SK-N-SH (cell line): ENCODE data around the gene HMX2. TPM values are rescaled to one million over a fixed set of nuclear protein-coding genes. Genes with fewer than 3 reads are reported as not detected.

Source experiments
- CTCF ChIA-PET: fragments of 300-600, 350-600 bp; formaldehyde crosslinking; extraction: SDS; loops from one replicate; lab custom pipeline; 2021; lab: Yijun Ruan, JAX
- POLR2A ChIA-PET: fragments of 350-600 bp; sonication (Branson Sonifier 250); formaldehyde crosslinking; extraction: SDS; loops from one replicate; lab custom pipeline; 2020; ENCODE audit warnings: antibody characterized with exemption, inconsistent platforms; lab: Yijun Ruan, JAX
- DNase-seq: peaks from one replicate; pipeline ENCODE4 v3.0.0; 2012
- H2AFZ ChIP-seq: fragments of 200-600 bp; sonication (generic); 2 replicates; pipeline ENCODE4 v1.8.1; 2016; ENCODE audit warnings: antibody characterized with exemption, mild to moderate bottlenecking, low read depth
- H3F3A ChIP-seq: fragments of 200-600 bp; sonication (generic); replicated peaks from 2 replicates; pipeline ENCODE3; 2016; ENCODE audit warnings: antibody characterized with exemption, mild to moderate bottlenecking; ENCODE audit not compliant: insufficient read depth
- H3K27ac ChIP-seq, 2 experiments: fragments of 200-500 bp in 1 of 2; fragments of 200-600 bp in 1 of 2; sonication (Bioruptor generic) in 1 of 2; sonication (generic), shearing (Covaris generic) in 1 of 2; 2 replicates each; pipeline versions ENCODE4 v1.5.1 to v1.6.1; 2014 to 2016; ENCODE audit warnings: low read depth in 2 of 2, inconsistent platforms in 1 of 2, low read length in 1 of 2, mild to moderate bottlenecking in 1 of 2, mixed read lengths in 1 of 2
- H3K27me3 ChIP-seq: fragments of 200-600 bp; sonication (generic), shearing (Covaris generic); 2 replicates; pipeline ENCODE4 v1.6.1; 2016; ENCODE audit warnings: mixed run types; ENCODE audit not compliant: insufficient read depth
- H3K36me3 ChIP-seq, 2 experiments: fragments of 200-500 bp in 1 of 2; fragments of 200-600 bp in 1 of 2; sonication (Bioruptor generic) in 1 of 2; sonication (generic) in 1 of 2; replicated peaks in 1 of 2; 2 replicates each; pipeline versions ENCODE3 to v1.5.1; 2014 to 2016; ENCODE audit warnings: low read length in 1 of 2, mild to moderate bottlenecking in 1 of 2; ENCODE audit not compliant: insufficient read depth in 2 of 2, control insufficient read depth in 1 of 2
- H3K4me1 ChIP-seq, 2 experiments: fragments of 200-500 bp in 1 of 2; fragments of 200-600 bp in 1 of 2; sonication (Bioruptor generic) in 1 of 2; sonication (generic), shearing (Covaris generic) in 1 of 2; 2 replicates each; pipeline versions ENCODE4 v1.5.1 to v1.6.1; 2014 to 2016; ENCODE audit warnings: low read depth in 1 of 2, low read length in 1 of 2, mixed run types in 1 of 2; ENCODE audit not compliant: insufficient read depth in 2 of 2, control insufficient read depth in 1 of 2
- H3K4me2 ChIP-seq: fragments of 200-600 bp; sonication (generic), shearing (Covaris generic); 2 replicates; pipeline ENCODE4 v1.6.1; 2017; ENCODE audit warnings: mixed run types
- H3K4me3 ChIP-seq, 2 experiments: fragments of 200-500 bp in 1 of 2; fragments of 200-600 bp in 1 of 2; sonication (Bioruptor generic) in 1 of 2; sonication (generic), shearing (Covaris generic) in 1 of 2; 2 replicates each; pipeline versions ENCODE4 v1.5.1 to v1.8.1; 2014 to 2016; ENCODE audit warnings: low read depth in 2 of 2, inconsistent platforms in 1 of 2, low read length in 1 of 2, mild to moderate bottlenecking in 1 of 2, mixed read lengths in 1 of 2, moderate library complexity in 1 of 2
- H3K79me2 ChIP-seq: fragments of 200-600 bp; sonication (generic); 2 replicates; pipeline ENCODE4 v1.8.1; 2017; ENCODE audit warnings: mild to moderate bottlenecking; ENCODE audit not compliant: insufficient read depth
- H3K9ac ChIP-seq: fragments of 200-600 bp; sonication (generic); 2 replicates; pipeline ENCODE4 v1.6.1; 2017; ENCODE audit warnings: mixed run types
- H3K9me2 ChIP-seq: fragments of 200-600 bp; sonication (generic); 2 replicates; pipeline ENCODE4 v1.6.1; 2017; ENCODE audit warnings: mixed run types
- H3K9me3 ChIP-seq: fragments of 200-600 bp; sonication (generic); 2 replicates; pipeline ENCODE4 v1.6.1; 2017; ENCODE audit warnings: mixed run types, mild to moderate bottlenecking, moderate library complexity
- H4K20me1 ChIP-seq: fragments of 200-600 bp; sonication (generic); 2 replicates; pipeline ENCODE4 v1.6.1; 2017; ENCODE audit warnings: mild to moderate bottlenecking, mixed run types; ENCODE audit not compliant: insufficient read depth
- EZH2phosphoT487 ChIP-seq: fragments of 200-600 bp; sonication (generic); IDR thresholded peaks from 2 replicates; pipeline ENCODE4 v1.6.1; 2017; ENCODE audit warnings: low read depth, mixed run types, mild to moderate bottlenecking, antibody characterized with exemption, moderate library complexity, borderline replicate concordance
- FOSL2 ChIP-seq: IDR thresholded peaks from 2 replicates; pipeline ENCODE4 v1.4.0; 2012; ENCODE audit warnings: low read depth, mild to moderate bottlenecking, moderate library complexity, borderline replicate concordance
- JUND ChIP-seq: IDR thresholded peaks from 2 replicates; pipeline ENCODE4 v1.4.0; 2012
- POLR2AphosphoS5 ChIP-seq: IDR thresholded peaks from 2 replicates; pipeline ENCODE4 v1.6.1; 2012; ENCODE audit warnings: low read depth, low read length
- RCOR1 ChIP-seq: fragments of 150-350 bp; IDR thresholded peaks from 2 replicates; pipeline ENCODE4 v1.6.1; 2017; ENCODE audit warnings: antibody characterized with exemption, low read length
- RFX5 ChIP-seq: IDR thresholded peaks from 2 replicates; pipeline ENCODE4 v1.6.1; 2012; ENCODE audit warnings: mild to moderate bottlenecking, improper control_type of control experiment, low read length
- SIN3A ChIP-seq: IDR thresholded peaks from 2 replicates; pipeline ENCODE4 v1.6.1; 2012; ENCODE audit warnings: low read depth, mild to moderate bottlenecking, low read length, moderate library complexity, borderline replicate concordance
- WGBS: methylation state at CpG from one replicate; pipeline ENCODE4 v1.1.6; 2017; ENCODE audit warnings: low lambda C conversion rate; 5-methylcytosine and 5-hydroxymethylcytosine counted together
- polyA plus RNA-seq, 3 experiments: library from polyadenylated mRNA; depleted of rRNA; stranded (reverse); fragments of >200 nt; gene quantifications; 2 replicates each; pipeline ENCODE4 v1.2.3, GENCODE V29; 2012
- TF ChIP-seq, protein P1 (sequence below): IDR thresholded peaks from 2 replicates; pipeline ENCODE4 v1.4.0; 2012; ENCODE audit warnings: low read depth
- TF ChIP-seq, protein P2 (sequence below): IDR thresholded peaks from 2 replicates; pipeline ENCODE4 v1.6.1; 2012; ENCODE audit warnings: mild to moderate bottlenecking, low read depth, low read length, moderate library complexity

HMX2 gene
- polyA plus RNA-seq, 1 of the 3 experiments (the other 2 are of a cell fraction) = not detected

DNA sequence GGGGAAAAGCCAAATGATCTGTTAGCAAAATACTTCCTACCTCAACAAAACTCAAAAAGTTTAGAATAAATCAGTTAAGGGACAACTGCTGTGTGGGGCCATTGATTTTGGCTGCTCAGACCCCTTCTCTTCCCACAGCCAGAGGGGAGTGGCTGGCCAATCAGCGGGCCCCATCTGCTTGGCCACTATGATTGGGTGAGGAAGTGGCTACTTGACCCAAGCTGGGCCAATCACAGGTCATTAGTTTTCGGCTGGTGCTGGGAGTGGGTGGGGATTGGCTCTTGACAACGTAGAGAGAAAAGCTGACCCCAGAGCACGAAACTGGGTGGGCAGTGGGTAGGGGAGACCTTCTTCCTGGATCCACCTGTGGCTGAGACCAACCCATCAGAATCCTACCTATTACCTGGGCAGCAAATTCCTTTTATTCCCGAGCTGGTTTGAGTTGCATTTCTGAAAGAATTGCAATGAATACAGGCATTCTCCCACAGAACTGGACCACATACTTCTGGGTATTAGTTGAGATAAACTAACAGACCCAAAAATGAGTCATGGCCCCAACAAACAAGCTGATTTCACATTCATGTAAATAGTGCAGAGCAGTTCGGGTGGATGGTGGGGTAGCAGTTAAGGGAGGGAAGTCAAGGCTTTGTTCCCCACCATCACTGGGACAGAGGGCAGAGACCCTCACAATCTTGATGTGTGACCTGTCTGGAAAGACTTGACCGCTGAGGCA lies 47.7 kb upstream of the HMX2 start (continued):
- TF ChIP-seq RCOR1 (no peak), SIN3A (no peak), RFX5 (no peak), POLR2AphosphoS5 (no peak), EZH2phosphoT487 (no peak)
- TF ChIP-seq, protein P1, sequence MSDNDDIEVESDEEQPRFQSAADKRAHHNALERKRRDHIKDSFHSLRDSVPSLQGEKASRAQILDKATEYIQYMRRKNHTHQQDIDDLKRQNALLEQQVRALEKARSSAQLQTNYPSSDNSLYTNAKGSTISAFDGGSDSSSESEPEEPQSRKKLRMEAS = no peak
- TF ChIP-seq, protein P2, sequence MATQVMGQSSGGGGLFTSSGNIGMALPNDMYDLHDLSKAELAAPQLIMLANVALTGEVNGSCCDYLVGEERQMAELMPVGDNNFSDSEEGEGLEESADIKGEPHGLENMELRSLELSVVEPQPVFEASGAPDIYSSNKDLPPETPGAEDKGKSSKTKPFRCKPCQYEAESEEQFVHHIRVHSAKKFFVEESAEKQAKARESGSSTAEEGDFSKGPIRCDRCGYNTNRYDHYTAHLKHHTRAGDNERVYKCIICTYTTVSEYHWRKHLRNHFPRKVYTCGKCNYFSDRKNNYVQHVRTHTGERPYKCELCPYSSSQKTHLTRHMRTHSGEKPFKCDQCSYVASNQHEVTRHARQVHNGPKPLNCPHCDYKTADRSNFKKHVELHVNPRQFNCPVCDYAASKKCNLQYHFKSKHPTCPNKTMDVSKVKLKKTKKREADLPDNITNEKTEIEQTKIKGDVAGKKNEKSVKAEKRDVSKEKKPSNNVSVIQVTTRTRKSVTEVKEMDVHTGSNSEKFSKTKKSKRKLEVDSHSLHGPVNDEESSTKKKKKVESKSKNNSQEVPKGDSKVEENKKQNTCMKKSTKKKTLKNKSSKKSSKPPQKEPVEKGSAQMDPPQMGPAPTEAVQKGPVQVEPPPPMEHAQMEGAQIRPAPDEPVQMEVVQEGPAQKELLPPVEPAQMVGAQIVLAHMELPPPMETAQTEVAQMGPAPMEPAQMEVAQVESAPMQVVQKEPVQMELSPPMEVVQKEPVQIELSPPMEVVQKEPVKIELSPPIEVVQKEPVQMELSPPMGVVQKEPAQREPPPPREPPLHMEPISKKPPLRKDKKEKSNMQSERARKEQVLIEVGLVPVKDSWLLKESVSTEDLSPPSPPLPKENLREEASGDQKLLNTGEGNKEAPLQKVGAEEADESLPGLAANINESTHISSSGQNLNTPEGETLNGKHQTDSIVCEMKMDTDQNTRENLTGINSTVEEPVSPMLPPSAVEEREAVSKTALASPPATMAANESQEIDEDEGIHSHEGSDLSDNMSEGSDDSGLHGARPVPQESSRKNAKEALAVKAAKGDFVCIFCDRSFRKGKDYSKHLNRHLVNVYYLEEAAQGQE = no peak
- TF ChIP-seq, all 33 proteins: peak for 0

DNA sequence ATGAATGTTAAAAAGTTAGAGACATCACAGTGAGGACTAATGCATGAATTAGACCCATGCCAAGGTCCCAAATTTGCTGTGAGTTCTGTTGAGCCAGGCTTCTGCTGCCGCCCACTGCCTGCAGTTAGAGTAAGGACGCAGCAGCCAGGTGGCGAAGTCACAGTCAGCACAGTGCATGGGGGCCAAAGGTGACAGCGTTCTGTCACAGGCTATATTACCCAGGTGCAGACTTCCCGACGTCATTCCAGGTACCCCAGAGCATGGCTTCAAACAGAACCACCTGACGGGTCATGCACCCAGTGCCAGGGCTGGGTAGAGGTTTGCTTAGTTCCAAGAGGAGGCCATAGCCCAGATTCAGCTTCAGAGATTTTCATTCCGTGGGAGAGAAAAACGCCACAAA lies 46.1 kb upstream of the HMX2 start:
- ChIA-PET CTCF (interaction anchor here (1.3 kb wide), 1 partner anchor 32 kb away, joined by 3 read pairs; no protein-coding TSS in a partner anchor), POLR2A (no interaction called here)
- no peak overlapping the region for H3K27ac ChIP-seq

More for the DNA sequence above, 46.1 kb upstream of the HMX2 start:
- no peaks in the 10 kb centered on the region for H3K79me2 ChIP-seq
- no peak for TF ChIP-seq FOSL2
- TF ChIP-seq SIN3A = no peak
- TF ChIP-seq, protein P2 = no peak
- TF ChIP-seq JUND = no peak
- no peaks in the 10 kb centered on the region for H4K20me1 ChIP-seq
- H3K9ac ChIP-seq = no peak overlapping the region
- H2AFZ ChIP-seq = no peak overlapping the region
- H3K4me2 ChIP-seq = no peak overlapping the region
- H3K4me1 ChIP-seq = no peaks in the 10 kb centered on the region
- 24% methylated on average over 9 of the region's 9 CpGs for WGBS
- DNase-seq = no peak
- no peaks in the 10 kb centered on the region for H3K9me3 ChIP-seq
- H3F3A ChIP-seq = no peaks in the 10 kb centered on the region
- H3K27me3 ChIP-seq = no peaks in the 10 kb centered on the region
- no peaks in the 10 kb centered on the region for H3K36me3 ChIP-seq
- H3K9me2 ChIP-seq = no peaks in the 10 kb centered on the region
- no peak overlapping the region for H3K4me3 ChIP-seq
